Muscle layer of duodenum (tissue), 2 donors: ENCODE measurements around the gene RIPK3.
"Not testable (repeated sequence)": the region's sequence is repeated elsewhere in the genome, so short reads cannot be mapped to it uniquely, and the experiment has no call there.

ENCODE experiments used
- H3K27ac ChIP-seq: one replicate; pipeline ENCODE4 v1.7.0; 2013; ENCODE audit warnings: mild to moderate bottlenecking, low read length
- H3K27me3 ChIP-seq: one replicate; pipeline ENCODE4 v1.7.0; 2013; ENCODE audit warnings: low read depth, mild to moderate bottlenecking, control low read depth, low read length
- H3K36me3 ChIP-seq, 2 donors: one replicate each; pipeline ENCODE4 v1.7.0; 2013; ENCODE audit warnings: low read length in 2 of 2, control low read depth in 1 of 2, mild to moderate bottlenecking in 1 of 2; ENCODE audit not compliant: insufficient read depth in 2 of 2, control insufficient read depth in 1 of 2
- H3K4me1 ChIP-seq, 2 donors: one replicate each; pipeline ENCODE4 v1.7.0; 2013; ENCODE audit warnings: low read length in 2 of 2, mild to moderate bottlenecking in 2 of 2, control low read depth in 1 of 2, moderate library complexity in 1 of 2; ENCODE audit not compliant: insufficient read depth in 2 of 2, control insufficient read depth in 1 of 2
- H3K4me3 ChIP-seq, 2 donors: one replicate each; pipeline ENCODE4 v1.7.0; 2013; ENCODE audit warnings: low read length in 2 of 2, low read depth in 1 of 2, mild to moderate bottlenecking in 1 of 2
- H3K9me3 ChIP-seq, 2 donors: one replicate each; pipeline ENCODE4 v1.7.0; 2013; ENCODE audit warnings: low read length in 2 of 2, control low read depth in 1 of 2, mild to moderate bottlenecking in 1 of 2; ENCODE audit not compliant: control insufficient read depth in 1 of 2
- donor health status: healthy.

Gene RIPK3

GRCh38 chr14:24360281-24360680 lies 20.5 kb upstream of the RIPK3 start:
- H3K9me3 ChIP-seq: no peaks in the 10 kb centered on the region
- H3K27ac ChIP-seq: no peak overlapping the region
- H3K4me1 ChIP-seq: peaks cover 3 to 5% of the 10 kb centered on the region in 2 donors
- no peak overlapping the region for H3K4me3 ChIP-seq
- H3K36me3 ChIP-seq: no peaks in the 10 kb centered on the region
- no peaks in the 10 kb centered on the region for H3K27me3 ChIP-seq

GRCh38 chr14:24356208-24356607 lies 16.4 kb upstream of the RIPK3 start:
- Histone ChIP-seq H3K27me3 (no peaks in the 10 kb centered on the region), H3K4me1 (peaks cover 0 to 8% of the 10 kb centered on the region in 2 donors), H3K27ac (no peak overlapping the region), H3K9me3 (no peaks in the 10 kb centered on the region), H3K4me3 (no peak overlapping the region), H3K36me3 (no peaks in the 10 kb centered on the region)

DNA sequence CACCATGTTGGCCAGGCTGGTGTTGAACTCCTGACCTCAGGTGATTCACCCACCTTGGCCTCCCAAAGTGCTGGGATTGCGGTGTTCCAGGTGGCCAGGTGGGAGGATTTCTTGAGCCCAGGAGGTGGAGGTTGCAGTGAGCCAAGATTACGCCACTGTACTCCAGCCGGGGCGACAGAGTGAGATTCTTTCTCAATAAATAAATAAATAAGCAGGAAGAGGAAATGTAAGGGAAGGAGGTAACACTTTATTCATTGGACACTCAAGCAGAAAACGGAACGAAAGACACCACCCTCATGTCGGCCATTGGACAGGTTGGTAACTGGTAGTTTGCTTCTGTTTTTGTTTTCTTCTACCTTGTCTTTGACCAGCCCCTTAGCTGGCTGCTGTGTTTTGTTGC lies 15.2 kb upstream of the RIPK3 start:
- H3K36me3 ChIP-seq: no peaks in the 10 kb centered on the region
- H3K4me3 ChIP-seq: no peak overlapping the region
- H3K4me1 ChIP-seq: peaks cover 0 to 8% of the 10 kb centered on the region in 2 donors
- no peak overlapping the region for H3K27ac ChIP-seq
- no peaks in the 10 kb centered on the region for H3K9me3 ChIP-seq
- H3K27me3 ChIP-seq: no peaks in the 10 kb centered on the region

GRCh38 chr14:24354482-24354825 lies 14.7 kb upstream of the RIPK3 start:
- H3K36me3 ChIP-seq, H3K4me1 ChIP-seq, H3K27ac ChIP-seq, H3K4me3 ChIP-seq, H3K9me3 ChIP-seq, H3K27me3 ChIP-seq: not testable (repeated sequence)

DNA sequence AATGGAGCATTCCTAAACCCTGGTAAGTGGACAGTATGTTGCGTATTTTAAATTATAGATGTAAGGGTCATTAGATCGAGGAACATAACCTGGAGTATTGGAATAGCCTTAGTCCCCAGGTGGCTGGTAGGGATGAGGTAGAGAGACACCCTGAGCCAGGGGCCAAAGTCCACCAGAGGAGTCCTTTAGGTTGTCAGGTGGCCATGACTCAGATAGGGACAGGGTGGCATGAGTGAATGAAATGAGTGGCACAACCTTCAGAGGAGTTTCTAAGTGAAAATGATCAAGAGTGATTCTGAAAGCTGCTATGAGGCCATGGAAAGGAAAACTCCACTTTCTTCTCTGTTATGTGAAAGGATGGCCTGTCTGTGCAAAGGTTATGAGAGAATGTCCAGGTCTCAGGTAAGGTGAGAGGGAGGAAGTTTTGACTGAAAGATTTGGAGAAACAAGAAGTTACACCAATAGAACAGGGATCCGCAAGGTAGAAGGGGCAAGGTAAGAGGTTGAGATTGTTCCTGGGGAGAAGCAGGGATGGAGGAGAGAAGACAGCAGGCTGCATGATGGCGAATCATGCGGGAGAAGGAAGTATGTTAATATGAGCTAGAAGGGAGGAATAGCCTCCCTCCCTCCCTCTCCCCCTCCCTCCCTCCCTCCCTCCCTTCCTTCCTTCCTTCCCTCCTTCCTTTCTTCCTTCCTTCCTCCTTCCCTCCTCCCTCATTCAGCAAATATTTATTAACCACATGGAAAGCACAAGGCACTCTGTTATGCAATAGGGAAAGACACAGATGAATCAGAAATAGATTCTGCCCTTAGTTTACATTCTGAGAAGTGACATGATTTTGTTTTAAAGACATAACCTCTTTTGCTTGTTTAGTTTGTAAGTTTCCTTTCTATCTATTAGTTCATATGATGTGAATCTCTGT lies 14.0 kb upstream of the RIPK3 start:
- Histone ChIP-seq H3K27me3 (no peaks in the 10 kb centered on the region), H3K36me3 (no peaks in the 10 kb centered on the region), H3K27ac (no peak overlapping the region), H3K4me1 (peaks cover 0 to 8% of the 10 kb centered on the region in 2 donors), H3K4me3 (no peak overlapping the region), H3K9me3 (no peaks in the 10 kb centered on the region)

DNA sequence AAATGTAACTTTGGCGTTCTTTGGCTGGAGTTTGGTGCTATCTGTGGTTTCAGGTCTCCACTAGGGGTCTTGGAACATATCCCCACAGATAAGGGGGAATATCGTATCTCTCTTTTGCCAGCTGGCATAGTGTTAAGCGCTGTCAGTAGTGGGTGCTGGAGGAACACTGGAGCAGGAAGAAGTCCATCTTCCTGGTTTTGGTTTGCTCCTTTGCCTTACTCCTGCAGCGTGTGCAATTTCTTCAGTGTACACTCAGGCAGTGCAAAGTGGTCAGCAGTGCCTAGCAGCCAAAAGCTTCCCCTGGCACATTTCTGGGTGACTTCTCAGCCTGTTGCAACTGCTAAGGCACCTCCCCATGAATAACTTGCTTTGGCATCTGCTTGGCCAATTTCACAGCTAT lies 11.7 kb upstream of the RIPK3 start:
- no peak overlapping the region for H3K4me3 ChIP-seq
- H3K27me3 ChIP-seq: no peaks in the 10 kb centered on the region
- H3K4me1 ChIP-seq: peaks cover 0 to 8% of the 10 kb centered on the region in 2 donors
- H3K27ac ChIP-seq: no peak overlapping the region
- H3K36me3 ChIP-seq: no peaks in the 10 kb centered on the region
- no peaks in the 10 kb centered on the region for H3K9me3 ChIP-seq

DNA sequence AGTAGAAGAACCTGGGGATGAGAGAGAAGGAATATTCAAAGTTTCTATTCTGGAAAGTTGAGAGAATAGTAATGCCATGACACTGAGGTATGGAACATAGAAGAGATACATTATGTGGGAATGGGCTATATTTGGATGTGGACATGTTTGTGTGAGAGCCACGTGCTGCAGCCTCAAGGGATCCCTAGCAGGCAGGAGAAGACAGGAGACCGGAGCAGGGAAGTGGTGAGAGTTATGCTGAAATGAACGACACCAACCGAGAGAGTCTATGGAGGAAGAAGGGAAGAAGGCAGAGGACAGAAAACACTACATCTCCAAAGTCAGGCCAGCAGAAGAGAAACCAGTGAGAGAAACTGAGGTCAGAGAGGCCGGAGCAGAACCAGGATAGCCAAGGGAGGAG lies 10.0 kb upstream of the RIPK3 start:
- H3K27ac ChIP-seq: no peak overlapping the region

DNA sequence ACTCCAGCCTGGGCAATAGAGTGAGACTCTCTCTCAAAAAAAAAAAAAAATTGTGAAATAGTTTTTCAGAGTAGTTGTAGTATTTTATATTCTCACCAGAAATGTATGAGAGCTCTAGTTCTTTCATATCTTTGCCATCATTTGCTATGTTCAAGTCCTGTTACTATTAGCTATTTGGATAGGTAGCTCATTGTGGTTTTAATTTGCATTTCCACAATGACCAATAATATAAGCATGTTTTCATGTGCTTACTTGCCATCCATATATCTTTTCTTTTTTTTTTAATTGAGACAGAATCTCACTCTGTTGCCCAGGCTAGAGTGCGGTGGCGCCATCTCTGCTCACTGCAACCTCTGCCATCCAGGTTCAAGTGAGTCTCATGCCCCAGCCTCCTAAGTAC lies 8.4 kb upstream of the RIPK3 start:
- H3K27ac ChIP-seq: no peak overlapping the region
- H3K36me3 ChIP-seq: no peaks in the 10 kb centered on the region
- H3K4me3 ChIP-seq: no peak overlapping the region
- no peaks in the 10 kb centered on the region for H3K27me3 ChIP-seq
- H3K4me1 ChIP-seq: peaks cover 0 to 8% of the 10 kb centered on the region in 2 donors
- no peaks in the 10 kb centered on the region for H3K9me3 ChIP-seq

More for the DNA sequence above, 10.0 kb upstream of the RIPK3 start:
- no peaks in the 10 kb centered on the region for H3K9me3 ChIP-seq
- H3K4me1 ChIP-seq: peaks cover 0 to 8% of the 10 kb centered on the region in 2 donors
- H3K36me3 ChIP-seq: no peaks in the 10 kb centered on the region
- no peaks in the 10 kb centered on the region for H3K27me3 ChIP-seq
- no peak overlapping the region for H3K4me3 ChIP-seq

- no peaks in the 10 kb centered on the region for H3K9me3 ChIP-seq
- H3K4me1 ChIP-seq: peaks cover 0 to 6% of the 10 kb centered on the region in 2 donors
- no peak overlapping the region for H3K4me3 ChIP-seq
- H3K27ac ChIP-seq: no peak overlapping the region
- H3K27me3 ChIP-seq: no peaks in the 10 kb centered on the region
- no peaks in the 10 kb centered on the region for H3K36me3 ChIP-seq
These were observed 7.3 kb upstream of the RIPK3 start for GRCh38 chr14:24347134-24347533.

DNA sequence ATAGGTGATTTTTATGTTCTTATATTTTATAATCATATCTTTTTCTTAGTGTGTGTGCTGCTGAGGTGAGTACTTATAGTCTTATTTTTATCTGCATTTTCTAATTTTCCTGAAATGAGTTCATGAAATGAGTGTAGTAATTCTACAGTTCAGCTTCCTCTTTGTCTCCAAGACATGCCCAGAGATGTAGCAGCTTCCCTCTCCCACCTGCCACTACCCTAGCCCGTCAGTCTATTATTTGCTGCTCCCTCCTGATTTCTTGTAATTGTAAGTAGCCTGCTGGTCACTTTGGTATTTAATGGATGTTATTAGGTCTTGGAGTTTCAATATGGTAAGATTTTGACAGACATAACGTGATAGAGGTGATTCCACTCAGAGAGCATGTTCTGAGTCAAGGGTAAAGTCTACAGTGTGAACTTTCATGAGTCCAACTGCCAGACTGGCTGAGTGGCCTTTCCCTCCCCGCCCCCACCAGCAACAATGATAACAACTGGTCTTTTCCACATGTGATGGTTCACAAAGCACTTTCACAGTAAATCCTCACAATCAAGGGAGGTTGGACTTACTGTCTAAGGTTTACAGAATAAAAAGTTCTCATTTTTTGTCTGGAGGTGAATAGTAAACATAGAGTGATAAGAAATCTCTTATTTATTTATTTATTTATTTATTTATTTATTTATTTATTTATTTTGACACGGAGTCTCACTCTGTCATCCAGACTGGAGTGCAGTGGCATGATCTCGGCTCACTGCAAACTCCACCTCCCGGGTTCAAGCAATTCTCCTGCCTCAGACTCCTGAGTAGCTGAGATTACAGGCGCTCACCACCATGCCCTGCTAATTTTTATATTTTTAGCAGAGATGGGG lies 4.2 kb upstream of the RIPK3 start:
- Histone ChIP-seq H3K4me1 (peaks cover 0 to 2% of the 10 kb centered on the region in 2 donors), H3K27ac (no peak overlapping the region), H3K4me3 (no peak overlapping the region), H3K27me3 (no peaks in the 10 kb centered on the region), H3K9me3 (no peaks in the 10 kb centered on the region), H3K36me3 (no peaks in the 10 kb centered on the region)

DNA sequence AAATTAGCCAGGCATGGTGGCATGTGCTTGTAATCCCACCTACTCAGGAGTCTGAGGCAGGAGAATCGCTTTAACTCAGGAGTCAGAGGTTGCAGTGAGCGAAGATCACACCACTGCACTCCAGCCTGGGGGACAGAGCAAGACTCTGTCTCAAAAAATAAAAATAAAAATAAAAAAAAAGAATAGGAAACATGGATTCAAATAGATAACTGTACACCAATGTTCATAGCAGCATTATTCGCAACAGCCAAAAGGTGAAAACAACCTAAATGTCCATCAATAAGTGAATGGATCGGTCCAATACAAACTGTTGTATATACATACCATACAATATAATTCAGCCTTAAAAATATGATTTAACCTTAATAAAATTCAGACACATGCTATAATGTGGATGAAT lies 3.1 kb upstream of the RIPK3 start:
- Histone ChIP-seq H3K27ac (no peak overlapping the region), H3K27me3 (no peaks in the 10 kb centered on the region), H3K4me3 (no peak overlapping the region), H3K4me1 (peaks cover 0 to 11% of the 10 kb centered on the region in 2 donors), H3K9me3 (no peaks in the 10 kb centered on the region), H3K36me3 (no peaks in the 10 kb centered on the region)
